IPS-NIHi11 (cell line): ENCODE measurements around the gene KIFC1.
"Not testable (repeated sequence)": the region's sequence is repeated elsewhere in the genome, so short reads cannot be mapped to it uniquely, and the experiment has no call there.

ENCODE experiments used
- DNase-seq: peaks from one replicate; pipeline ENCODE4 v3.0.0; 2012; ENCODE audit warnings: mixed read lengths, low spot score

The KIFC1 gene, protein sequence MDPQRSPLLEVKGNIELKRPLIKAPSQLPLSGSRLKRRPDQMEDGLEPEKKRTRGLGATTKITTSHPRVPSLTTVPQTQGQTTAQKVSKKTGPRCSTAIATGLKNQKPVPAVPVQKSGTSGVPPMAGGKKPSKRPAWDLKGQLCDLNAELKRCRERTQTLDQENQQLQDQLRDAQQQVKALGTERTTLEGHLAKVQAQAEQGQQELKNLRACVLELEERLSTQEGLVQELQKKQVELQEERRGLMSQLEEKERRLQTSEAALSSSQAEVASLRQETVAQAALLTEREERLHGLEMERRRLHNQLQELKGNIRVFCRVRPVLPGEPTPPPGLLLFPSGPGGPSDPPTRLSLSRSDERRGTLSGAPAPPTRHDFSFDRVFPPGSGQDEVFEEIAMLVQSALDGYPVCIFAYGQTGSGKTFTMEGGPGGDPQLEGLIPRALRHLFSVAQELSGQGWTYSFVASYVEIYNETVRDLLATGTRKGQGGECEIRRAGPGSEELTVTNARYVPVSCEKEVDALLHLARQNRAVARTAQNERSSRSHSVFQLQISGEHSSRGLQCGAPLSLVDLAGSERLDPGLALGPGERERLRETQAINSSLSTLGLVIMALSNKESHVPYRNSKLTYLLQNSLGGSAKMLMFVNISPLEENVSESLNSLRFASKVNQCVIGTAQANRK

DNA sequence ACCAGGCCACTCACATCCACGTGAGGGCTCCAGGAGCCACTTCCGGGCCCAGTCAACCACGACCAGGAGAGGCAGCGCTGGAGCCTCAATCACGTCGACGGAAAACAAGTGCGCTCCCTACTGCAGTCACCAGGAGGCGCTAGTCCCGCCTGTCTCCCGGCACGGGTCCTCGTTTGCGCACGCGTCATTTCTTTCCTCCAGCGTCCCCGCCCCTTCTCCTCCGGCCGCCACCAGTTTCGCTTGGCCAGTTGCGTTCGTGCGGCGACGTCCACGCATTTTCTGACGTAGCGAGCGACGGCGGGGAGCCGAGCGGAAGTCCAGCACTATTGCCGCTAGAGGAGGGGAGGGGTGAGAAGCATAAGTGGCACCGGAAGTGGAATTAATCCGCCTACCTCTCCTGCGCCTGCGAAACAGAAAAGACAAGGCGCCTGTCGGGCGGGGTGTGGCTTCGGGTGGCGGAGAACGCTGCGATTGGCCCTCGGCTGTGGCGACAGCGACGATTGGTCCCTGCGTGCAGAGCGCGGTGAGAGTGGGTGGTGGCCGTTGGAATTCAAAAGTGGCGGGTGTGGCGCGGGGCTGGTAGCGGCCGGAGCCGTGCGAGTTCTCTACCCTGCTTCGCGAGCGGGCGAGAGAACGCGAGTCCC, at the start of gene KIFC1:
Gene KIFC1, plus strand, starts transcription at position 546 of the 644 bp plus-strand sequence. CDS start 163 bp downstream, outside the sequence.
- DNase-seq = peak; percentile 97

- DNase-seq = not testable (repeated sequence)
Observed at GRCh38 chr6:33343606-33343952, 48.0 kb upstream of the KIFC1 start.

DNA sequence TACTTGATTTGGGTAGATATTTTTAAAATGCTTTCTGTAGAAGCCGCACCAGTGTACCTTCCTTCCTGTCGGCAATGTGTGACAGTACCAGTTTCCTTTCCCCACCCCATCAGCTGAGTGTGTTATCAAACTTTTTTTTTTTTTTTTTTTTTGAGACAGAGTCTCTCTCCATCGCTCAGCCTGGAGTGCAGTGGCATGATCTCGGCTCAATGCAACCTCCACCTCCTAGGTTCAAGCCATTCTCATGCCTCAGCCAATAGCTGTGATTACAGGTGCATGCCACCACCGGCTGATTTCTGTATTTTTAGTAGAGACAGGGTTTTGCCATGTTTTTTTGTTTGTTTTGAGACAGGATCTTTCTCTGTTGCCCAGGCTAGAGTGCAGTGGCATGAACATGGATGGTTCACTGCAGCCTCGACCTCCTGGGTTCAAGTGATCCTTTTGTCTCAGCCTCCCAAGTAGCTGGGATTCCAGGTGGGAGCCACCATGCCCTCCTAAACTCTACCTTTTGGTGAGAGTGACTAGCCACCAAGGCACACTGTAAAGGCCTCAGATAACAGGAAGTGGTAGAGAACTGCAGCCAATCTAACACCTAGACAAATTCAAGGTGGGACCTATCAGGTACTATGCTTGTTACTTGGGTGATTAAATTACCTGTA, 47.5 kb upstream of the KIFC1 start:
- no peak for DNase-seq

GRCh38 chr6:33344701-33345697, 46.6 kb upstream of the KIFC1 start:
- DNase-seq = peak; percentile 71

DNA sequence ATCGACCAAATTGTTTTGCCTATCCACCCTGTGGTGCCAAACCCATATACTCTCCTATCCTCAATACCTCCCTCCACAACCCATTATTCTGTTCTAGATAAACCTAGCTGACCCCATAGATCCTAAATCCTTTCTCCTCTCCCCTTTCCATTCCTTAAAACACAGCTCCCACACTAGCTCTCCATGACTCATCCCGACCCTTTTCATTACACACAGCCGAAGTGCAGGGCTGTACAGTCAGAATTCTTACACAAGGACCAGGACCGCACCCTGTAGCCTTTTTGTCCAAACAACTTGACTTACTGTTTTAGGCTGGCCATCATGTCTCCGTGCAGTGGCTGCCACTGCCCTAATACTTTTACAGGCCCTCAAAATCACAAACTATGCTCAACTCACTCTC, 44.7 kb upstream of the KIFC1 start:
- not testable (repeated sequence) for DNase-seq

- DNase-seq = no peak
Observed at GRCh38 chr6:33347816-33348215, 43.8 kb upstream of the KIFC1 start.

- not testable (repeated sequence) for DNase-seq
Observed at GRCh38 chr6:33355860-33356259, 35.8 kb upstream of the KIFC1 start.

DNA sequence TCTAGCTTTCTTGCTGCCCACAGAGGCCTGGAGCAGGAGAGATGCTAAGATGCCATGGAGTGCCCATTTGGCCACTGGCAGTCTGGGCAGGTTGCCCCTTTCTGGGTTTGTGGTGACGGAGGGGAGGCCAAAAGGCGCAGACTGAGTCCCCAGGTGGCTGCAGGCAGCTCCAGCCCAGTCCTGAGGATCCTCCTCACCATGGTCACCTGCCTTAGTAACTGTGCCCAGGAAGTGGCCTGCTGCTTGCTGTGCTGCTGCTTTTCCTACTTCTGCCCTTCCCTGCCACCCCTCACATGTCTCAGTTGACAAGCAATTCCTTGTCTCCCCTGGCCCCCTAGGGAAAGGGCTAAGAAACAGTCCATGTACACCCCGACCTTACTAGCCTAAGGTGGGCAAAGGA, 35.3 kb upstream of the KIFC1 start:
- no peak for DNase-seq

DNA sequence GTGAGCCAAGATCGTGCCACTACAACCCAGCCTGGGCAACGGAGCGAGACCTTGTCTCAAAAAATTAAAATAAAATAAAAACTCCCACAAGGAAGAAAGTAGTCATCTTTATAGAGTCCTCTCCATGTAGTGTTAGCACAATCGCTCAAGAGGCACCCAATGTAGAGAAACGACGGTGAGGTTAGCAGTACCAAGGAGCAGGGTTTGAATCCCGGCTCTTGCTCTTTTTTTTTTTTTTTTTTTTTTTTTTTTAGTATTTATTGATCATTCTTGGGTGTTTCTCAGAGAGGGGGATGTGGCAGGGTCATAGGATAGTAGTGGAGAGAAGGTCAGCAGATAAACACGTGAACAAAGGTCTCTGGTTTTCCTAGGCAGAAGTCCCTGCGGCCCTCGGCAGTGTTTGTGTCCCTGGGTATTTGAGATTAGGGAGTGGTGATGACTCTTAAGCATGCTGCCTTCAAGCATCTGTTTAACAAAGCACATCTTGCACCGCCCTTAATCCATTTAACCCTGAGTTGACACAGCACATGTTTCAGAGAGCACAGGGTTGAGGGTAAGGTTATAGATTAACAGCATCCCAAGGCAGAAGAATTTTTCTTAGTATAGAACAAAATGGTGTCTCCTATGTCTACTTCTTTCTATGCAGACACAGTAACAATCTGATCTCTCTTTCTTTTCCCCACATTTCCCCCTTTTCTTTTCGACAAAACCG, 34.3 kb upstream of the KIFC1 start:
- not testable (repeated sequence) for DNase-seq

GRCh38 chr6:33359331-33359730, 32.3 kb upstream of the KIFC1 start:
- no peak for DNase-seq

DNA sequence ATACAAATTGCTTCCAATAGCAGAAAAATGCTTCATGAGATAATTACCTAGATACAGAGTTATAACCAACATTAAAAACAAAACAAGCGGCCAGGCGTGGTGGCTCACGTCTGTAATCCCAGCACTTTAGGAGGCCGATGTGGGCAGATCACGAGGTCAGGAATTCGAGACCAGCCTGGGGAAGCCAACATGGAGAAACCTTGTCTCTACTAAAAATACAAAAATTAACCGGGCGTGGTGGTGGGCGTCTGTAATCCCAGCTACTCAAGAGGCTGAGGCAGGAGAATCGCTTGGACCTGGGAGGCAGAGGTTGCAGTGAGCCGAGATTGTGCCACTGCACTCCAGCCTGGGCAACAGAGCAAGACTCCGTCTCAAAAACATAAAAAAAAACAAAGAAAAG, 28.1 kb upstream of the KIFC1 start:
- DNase-seq = not testable (repeated sequence)

DNA sequence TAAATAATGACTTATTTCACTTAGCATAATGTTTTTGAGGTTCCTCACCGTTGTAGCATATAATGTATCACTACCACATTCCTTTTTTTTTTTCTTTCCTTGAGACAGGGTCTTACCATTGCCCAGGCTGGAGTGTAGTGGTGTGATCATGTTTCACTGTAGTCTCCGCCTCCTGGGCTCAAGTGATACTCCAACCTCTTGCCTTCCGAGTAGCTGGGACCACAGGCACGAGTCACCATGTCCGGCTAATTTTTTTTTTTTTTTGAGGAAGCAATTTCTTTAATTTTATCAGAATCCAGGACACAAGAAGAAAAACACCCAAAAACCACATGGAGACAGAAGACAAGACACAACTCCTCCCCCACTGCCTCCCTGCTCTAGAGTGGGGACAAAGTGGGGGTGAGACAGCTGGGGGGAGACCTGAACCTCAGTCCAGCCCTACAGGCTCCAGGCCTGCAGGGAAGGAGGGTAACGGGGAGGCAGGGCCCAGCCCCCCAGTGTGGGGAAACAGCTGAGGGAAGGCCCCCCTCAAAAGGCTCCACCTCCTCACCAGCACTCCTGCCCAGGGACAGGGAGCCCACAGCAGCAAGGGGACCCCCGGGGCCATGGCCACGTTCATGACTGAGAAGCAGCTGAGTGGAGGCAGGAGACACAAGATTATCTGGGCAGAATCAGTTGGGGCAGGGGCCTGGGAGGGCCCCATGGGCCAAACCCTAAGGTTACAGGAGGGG, 27.0 kb upstream of the KIFC1 start:
- DNase-seq = not testable (repeated sequence)

DNA sequence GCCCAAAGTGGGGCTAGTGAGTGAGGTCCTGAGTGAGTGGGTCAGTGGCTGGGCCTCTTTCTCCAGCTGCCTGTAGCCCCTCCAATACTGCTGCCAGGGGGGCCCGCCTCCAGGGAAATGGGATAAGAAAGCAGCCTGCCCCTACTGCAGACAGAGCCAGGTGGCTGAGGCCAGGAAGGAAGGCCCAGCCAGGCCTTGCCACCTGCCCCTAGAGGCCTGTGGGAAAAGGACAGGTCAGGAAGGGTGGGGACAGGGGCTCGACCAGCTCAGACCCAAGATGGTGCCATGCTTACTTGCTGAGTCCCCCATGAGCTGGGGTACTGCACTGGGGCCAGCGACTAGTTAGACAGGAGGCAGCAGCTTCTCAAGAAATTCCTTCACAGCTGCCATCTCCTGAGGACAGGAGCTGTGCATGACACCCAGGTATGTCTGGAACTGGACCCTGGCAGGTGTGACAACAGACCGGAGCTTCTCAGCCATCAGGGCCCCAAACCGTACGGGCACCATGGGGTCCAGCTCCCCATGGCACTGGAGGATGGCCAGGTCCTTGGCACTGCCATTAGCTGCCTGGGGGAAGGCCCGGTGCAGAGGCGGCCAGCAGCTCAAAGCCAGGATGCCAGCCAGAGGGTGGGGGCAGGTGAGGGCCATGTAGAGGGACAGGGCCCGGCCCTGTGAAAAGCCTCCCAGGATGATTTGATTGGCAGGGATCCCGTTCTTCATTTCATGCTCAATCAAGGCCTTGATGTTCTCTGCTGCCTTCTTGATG, 26.2 kb upstream of the KIFC1 start:
- not testable (repeated sequence) for DNase-seq

DNA sequence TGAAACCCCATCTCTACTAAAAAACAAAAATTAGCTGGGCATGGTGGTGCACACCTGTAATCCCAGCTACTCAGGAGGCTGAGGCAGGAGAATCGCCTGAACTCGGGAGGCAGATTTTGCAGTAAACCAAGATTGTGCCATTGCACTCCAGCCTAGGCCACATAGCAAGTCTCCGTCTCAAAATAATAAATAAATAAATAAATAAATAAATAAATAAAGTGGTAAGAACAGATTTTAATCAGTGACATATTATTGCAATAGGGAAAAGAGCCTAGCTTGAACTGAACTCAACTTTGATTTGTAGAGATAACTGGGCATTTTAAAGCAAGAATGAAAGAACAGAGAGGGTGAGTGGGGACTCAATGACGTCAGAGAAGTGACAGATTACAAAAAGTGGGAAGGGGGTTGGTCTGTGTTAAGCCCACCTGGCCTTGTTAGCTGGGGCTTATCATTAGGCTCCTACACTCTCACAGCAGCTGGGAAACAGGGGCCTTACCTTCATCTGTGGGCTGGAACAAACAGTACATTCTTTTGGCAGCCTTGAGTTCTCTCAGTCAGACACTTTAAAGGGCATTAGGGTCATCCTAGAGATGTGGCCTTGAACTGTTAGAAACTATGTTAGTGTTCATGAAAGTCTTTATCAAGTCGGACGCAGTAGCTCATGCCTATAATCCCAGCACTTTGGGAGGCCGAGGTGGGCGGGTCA, 24.5 kb upstream of the KIFC1 start:
- no peak for DNase-seq

- not testable (repeated sequence) for DNase-seq
Observed at GRCh38 chr6:33367715-33368025, 24.0 kb upstream of the KIFC1 start.

- DNase-seq = not testable (repeated sequence)
Observed at GRCh38 chr6:33371901-33372300, 19.7 kb upstream of the KIFC1 start.

- peak; percentile 40 for DNase-seq
Observed at GRCh38 chr6:33372526-33373123, 19.0 kb upstream of the KIFC1 start.
